BJ (cell line): Measurements from ENCODE around the gene TACR1. TPM values are rescaled to one million over a fixed set of nuclear protein-coding genes. Genes with fewer than 3 reads are reported as not detected.
"Not testable (repeated sequence)": the region's sequence is repeated elsewhere in the genome, so short reads cannot be mapped to it uniquely, and the experiment has no call there.

Source experiments
- CTCF ChIA-PET: fragments of 350-600 bp; formaldehyde crosslinking; extraction: SDS; loops from one replicate; lab custom pipeline; 2021; ENCODE audit warnings: antibody characterized with exemption, inconsistent platforms; lab: Yijun Ruan, JAX
- POLR2A ChIA-PET: fragments of 300-600 bp; sonication (Branson Sonifier 250); formaldehyde crosslinking; extraction: SDS; loops from one replicate; lab custom pipeline; 2021; ENCODE audit warnings: antibody characterized with exemption; lab: Charles Lee
- DNase-seq: peaks from one replicate; pipeline ENCODE4 v3.0.0-alpha.2; 2011; ENCODE audit warnings: low read depth
- H3K27me3 ChIP-seq: 2 replicates; pipeline ENCODE4 v1.6.0; 2011; ENCODE audit warnings: low read length; ENCODE audit not compliant: control insufficient read depth, insufficient read depth
- H3K36me3 ChIP-seq: 2 replicates; pipeline ENCODE4 v1.5.1; 2011; ENCODE audit warnings: low read length; ENCODE audit not compliant: control insufficient read depth, insufficient read depth
- H3K4me3 ChIP-seq: 2 replicates; pipeline ENCODE4 v1.5.1; 2011; ENCODE audit warnings: low read depth, mild to moderate bottlenecking, control low read depth, low read length
- CTCF ChIP-seq: IDR thresholded peaks from 2 replicates; pipeline ENCODE4 v1.5.1; 2011; ENCODE audit warnings: low read depth, mild to moderate bottlenecking, control low read depth, inconsistent platforms, low read length, moderate library complexity; ENCODE audit not compliant: insufficient read depth
- polyA plus RNA-seq: library from polyadenylated mRNA; depleted of rRNA; stranded (reverse); fragments of >200 nt; gene quantifications from 2 replicates; pipeline ENCODE4 v1.2.3, GENCODE V29; 2011

The TACR1 gene
- polyA plus RNA-seq, 1 experiment, result 0.07 TPM

GRCh38 chr2:75162259-75162658 lies 37.1 kb downstream of the TACR1 start:
- DNase-seq, result no peak
- CTCF ChIA-PET, result no interaction called here
- POLR2A ChIA-PET, result no interaction called here
- no peaks in the 10 kb centered on the region for H3K27me3 ChIP-seq
- no peak overlapping the region for H3K4me3 ChIP-seq
- no peaks in the 10 kb centered on the region for H3K36me3 ChIP-seq
- TF ChIP-seq CTCF, result no peak

GRCh38 chr2:75157435-75157834 lies 41.9 kb downstream of the TACR1 start:
- Histone ChIP-seq H3K36me3 (no peaks in the 10 kb centered on the region), H3K27me3 (no peaks in the 10 kb centered on the region), H3K4me3 (no peak overlapping the region)
- ChIA-PET POLR2A (no interaction called here), CTCF (interaction anchor here (0.7 to 1.2 kb wide), 4 partner anchors 9 to 252 kb away, joined by 3 read pairs; no protein-coding TSS in a partner anchor)
- peak; percentile 13; the same call in 1 of the 2 replicates for TF ChIP-seq CTCF
- DNase-seq, result no peak

- CTCF ChIA-PET, result interaction anchor here (1.2 to 1.3 kb wide), 2 partner anchors 137 to 309 kb away, joined by 7 to 8 read pairs; no protein-coding TSS in a partner anchor
- Histone ChIP-seq H3K27me3 (no peaks in the 10 kb centered on the region), H3K36me3 (no peaks in the 10 kb centered on the region), H3K4me3 (no peak overlapping the region)
- no peak for TF ChIP-seq CTCF
- DNase-seq, result peak; percentile 26
- POLR2A ChIA-PET, result no interaction called here
Observed at GRCh38 chr2:75155115-75155514, 44.2 kb downstream of the TACR1 start.

GRCh38 chr2:75153221-75153620 lies 46.1 kb downstream of the TACR1 start:
- no peak for DNase-seq
- no peak for TF ChIP-seq CTCF
- ChIA-PET CTCF (no interaction called here), POLR2A (no interaction called here)
- Histone ChIP-seq H3K27me3 (no peaks in the 10 kb centered on the region), H3K36me3 (no peaks in the 10 kb centered on the region), H3K4me3 (no peak overlapping the region)

- POLR2A ChIA-PET, H3K4me3 ChIP-seq, DNase-seq, H3K27me3 ChIP-seq, CTCF ChIA-PET, H3K36me3 ChIP-seq: not testable (repeated sequence)
Observed at GRCh38 chr2:75152243-75152642, 47.1 kb downstream of the TACR1 start.

GRCh38 chr2:75147884-75148283 lies 51.4 kb downstream of the TACR1 start:
- DNase-seq, H3K4me3 ChIP-seq, H3K36me3 ChIP-seq, POLR2A ChIA-PET, H3K27me3 ChIP-seq: not testable (repeated sequence)
- CTCF ChIA-PET, result interaction anchor here (0.7 to 1.7 kb wide), 3 partner anchors 9 to 228 kb away, joined by 3 to 4 read pairs (median 3); no protein-coding TSS in a partner anchor
